ENCODE results near the gene NINJ2. TPM values are rescaled to one million over a fixed set of nuclear protein-coding genes. Genes with fewer than 3 reads are reported as not detected.

NINJ2 gene
- total and polyA plus RNA-seq, 10 of the 15 experiments (the other 5 are each of a cell fraction or from before 2014, with no cell fraction given), result 8.9 to 51.6 (median 21.3) TPM

DNA sequence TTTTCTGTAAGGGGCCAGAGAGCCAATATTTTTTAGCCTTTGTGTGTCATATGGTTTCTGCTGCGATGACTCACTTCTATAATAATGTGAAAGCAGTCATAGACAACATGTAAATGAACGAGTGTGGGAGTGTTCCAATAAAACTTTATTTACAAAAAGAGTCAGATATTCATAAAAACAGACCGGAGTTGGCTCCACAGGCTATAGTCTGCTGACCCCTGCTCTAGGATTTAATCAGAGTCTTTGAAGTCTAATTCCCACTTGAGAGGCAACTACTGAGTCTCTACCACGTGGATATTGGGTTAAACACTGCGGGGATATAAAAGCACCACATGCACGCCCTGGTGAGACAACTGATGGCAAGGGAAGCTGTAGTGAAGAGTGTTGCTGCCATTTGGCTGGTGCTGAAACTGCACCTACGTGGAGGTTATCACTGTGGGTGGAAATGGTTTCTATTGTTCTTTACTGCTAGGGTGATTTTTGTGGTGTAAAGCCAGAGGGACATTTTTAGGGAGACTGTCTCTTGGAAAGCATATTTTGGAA, 3.6 kb upstream of the NINJ2 start (continued):
- TF ChIP-seq, protein P1, sequence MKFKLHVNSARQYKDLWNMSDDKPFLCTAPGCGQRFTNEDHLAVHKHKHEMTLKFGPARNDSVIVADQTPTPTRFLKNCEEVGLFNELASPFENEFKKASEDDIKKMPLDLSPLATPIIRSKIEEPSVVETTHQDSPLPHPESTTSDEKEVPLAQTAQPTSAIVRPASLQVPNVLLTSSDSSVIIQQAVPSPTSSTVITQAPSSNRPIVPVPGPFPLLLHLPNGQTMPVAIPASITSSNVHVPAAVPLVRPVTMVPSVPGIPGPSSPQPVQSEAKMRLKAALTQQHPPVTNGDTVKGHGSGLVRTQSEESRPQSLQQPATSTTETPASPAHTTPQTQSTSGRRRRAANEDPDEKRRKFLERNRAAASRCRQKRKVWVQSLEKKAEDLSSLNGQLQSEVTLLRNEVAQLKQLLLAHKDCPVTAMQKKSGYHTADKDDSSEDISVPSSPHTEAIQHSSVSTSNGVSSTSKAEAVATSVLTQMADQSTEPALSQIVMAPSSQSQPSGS (IDR thresholded peaks at IDR 0.05; ENCODE audit: low read length), result peak; percentile 92
- peak; percentile 62 for TF ChIP-seq ZNF217 (IDR thresholded peaks at IDR 0.05)
- TF ChIP-seq NFYB (IDR thresholded peaks at IDR 0.05; ENCODE audit: insufficient read depth, low read depth, low read length), result no peak
- no peak for TF ChIP-seq NR2C2 (IDR thresholded peaks at IDR 0.05; ENCODE audit: borderline replicate concordance, control insufficient read depth, insufficient read length, low read depth)
- 0 out of 2 replicates have a peak, but pooled peaks have one; percentile 60 for TF ChIP-seq ZBED1 (IDR thresholded peaks at IDR 0.05; ENCODE audit: borderline replicate concordance)
- no peak for TF ChIP-seq TCF3 (IDR thresholded peaks at IDR 0.05; ENCODE audit: borderline replicate concordance, insufficient read depth, low read depth, low read length)
- TF ChIP-seq ATF7 (IDR thresholded peaks at IDR 0.05; ENCODE audit: low read depth), result peak; percentile 93
- no peak for TF ChIP-seq CBX3 (IDR thresholded peaks at IDR 0.05; ENCODE audit: borderline replicate concordance, low read depth)
- TF ChIP-seq, protein P2, sequence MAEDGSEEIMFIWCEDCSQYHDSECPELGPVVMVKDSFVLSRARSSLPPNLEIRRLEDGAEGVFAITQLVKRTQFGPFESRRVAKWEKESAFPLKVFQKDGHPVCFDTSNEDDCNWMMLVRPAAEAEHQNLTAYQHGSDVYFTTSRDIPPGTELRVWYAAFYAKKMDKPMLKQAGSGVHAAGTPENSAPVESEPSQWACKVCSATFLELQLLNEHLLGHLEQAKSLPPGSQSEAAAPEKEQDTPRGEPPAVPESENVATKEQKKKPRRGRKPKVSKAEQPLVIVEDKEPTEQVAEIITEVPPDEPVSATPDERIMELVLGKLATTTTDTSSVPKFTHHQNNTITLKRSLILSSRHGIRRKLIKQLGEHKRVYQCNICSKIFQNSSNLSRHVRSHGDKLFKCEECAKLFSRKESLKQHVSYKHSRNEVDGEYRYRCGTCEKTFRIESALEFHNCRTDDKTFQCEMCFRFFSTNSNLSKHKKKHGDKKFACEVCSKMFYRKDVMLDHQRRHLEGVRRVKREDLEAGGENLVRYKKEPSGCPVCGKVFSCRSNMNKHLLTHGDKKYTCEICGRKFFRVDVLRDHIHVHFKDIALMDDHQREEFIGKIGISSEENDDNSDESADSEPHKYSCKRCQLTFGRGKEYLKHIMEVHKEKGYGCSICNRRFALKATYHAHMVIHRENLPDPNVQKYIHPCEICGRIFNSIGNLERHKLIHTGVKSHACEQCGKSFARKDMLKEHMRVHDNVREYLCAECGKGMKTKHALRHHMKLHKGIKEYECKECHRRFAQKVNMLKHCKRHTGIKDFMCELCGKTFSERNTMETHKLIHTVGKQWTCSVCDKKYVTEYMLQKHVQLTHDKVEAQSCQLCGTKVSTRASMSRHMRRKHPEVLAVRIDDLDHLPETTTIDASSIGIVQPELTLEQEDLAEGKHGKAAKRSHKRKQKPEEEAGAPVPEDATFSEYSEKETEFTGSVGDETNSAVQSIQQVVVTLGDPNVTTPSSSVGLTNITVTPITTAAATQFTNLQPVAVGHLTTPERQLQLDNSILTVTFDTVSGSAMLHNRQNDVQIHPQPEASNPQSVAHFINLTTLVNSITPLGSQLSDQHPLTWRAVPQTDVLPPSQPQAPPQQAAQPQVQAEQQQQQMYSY (CRISPR knock-in tag; IDR thresholded peaks at IDR 0.05), result no peak
- TF ChIP-seq, protein P3, sequence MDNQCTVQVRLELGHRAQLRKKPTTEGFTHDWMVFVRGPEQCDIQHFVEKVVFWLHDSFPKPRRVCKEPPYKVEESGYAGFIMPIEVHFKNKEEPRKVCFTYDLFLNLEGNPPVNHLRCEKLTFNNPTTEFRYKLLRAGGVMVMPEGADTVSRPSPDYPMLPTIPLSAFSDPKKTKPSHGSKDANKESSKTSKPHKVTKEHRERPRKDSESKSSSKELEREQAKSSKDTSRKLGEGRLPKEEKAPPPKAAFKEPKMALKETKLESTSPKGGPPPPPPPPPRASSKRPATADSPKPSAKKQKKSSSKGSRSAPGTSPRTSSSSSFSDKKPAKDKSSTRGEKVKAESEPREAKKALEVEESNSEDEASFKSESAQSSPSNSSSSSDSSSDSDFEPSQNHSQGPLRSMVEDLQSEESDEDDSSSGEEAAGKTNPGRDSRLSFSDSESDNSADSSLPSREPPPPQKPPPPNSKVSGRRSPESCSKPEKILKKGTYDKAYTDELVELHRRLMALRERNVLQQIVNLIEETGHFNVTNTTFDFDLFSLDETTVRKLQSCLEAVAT (IDR thresholded peaks at IDR 0.05), result peak; percentile 51
- no peak for TF ChIP-seq ESRRA (IDR thresholded peaks at IDR 0.05; ENCODE audit: low read length)
- TF ChIP-seq SPI1 (IDR thresholded peaks at IDR 0.05; ENCODE audit: borderline replicate concordance, insufficient read depth, low read depth, low read length), result no peak
- no peak for TF ChIP-seq SREBF2 (IDR thresholded peaks at IDR 0.05; ENCODE audit: low read length)
- peak; percentile 31 to 47; a peak in 1 of 4 replicates for TF ChIP-seq EP300 (IDR thresholded peaks at IDR 0.05; ENCODE audit: borderline replicate concordance in 1 of 2, control insufficient read depth in 1 of 2, low read depth in 2 of 2, low read length in 2 of 2)
- TF ChIP-seq, protein P4, sequence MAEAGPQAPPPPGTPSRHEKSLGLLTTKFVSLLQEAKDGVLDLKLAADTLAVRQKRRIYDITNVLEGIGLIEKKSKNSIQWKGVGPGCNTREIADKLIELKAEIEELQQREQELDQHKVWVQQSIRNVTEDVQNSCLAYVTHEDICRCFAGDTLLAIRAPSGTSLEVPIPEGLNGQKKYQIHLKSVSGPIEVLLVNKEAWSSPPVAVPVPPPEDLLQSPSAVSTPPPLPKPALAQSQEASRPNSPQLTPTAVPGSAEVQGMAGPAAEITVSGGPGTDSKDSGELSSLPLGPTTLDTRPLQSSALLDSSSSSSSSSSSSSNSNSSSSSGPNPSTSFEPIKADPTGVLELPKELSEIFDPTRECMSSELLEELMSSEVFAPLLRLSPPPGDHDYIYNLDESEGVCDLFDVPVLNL (IDR thresholded peaks at IDR 0.05; ENCODE audit: low read depth, low read length), result no peak
- TF ChIP-seq, protein P5, sequence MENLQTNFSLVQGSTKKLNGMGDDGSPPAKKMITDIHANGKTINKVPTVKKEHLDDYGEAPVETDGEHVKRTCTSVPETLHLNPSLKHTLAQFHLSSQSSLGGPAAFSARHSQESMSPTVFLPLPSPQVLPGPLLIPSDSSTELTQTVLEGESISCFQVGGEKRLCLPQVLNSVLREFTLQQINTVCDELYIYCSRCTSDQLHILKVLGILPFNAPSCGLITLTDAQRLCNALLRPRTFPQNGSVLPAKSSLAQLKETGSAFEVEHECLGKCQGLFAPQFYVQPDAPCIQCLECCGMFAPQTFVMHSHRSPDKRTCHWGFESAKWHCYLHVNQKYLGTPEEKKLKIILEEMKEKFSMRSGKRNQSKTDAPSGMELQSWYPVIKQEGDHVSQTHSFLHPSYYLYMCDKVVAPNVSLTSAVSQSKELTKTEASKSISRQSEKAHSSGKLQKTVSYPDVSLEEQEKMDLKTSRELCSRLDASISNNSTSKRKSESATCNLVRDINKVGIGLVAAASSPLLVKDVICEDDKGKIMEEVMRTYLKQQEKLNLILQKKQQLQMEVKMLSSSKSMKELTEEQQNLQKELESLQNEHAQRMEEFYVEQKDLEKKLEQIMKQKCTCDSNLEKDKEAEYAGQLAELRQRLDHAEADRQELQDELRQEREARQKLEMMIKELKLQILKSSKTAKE (IDR thresholded peaks at IDR 0.05; ENCODE audit: low read depth, poor library complexity, severe bottlenecking), result peak; percentile 95
- 0 out of 2 replicates have a peak, but pooled peaks have one; percentile 55 for TF ChIP-seq SIN3A (IDR thresholded peaks at IDR 0.05; ENCODE audit: low read depth, low read length)
- TF ChIP-seq ETV6 (conservative IDR thresholded peaks at IDR 0.05 in 1 of 2, IDR thresholded peaks at IDR 0.05 in 1 of 2; ENCODE audit: borderline replicate concordance in 1 of 2, low read depth in 1 of 2), result peak in 1 of 2 experiments; percentile 46; a peak in 1 of 4 replicates

All from GM12878 (cell line).